Right lobe of liver (tissue), 6 donors: ENCODE results near the gene HLA-DRB5. TPM values are rescaled to one million over a fixed set of nuclear protein-coding genes. Genes with fewer than 3 reads are reported as not detected.
A peak's percentile ranks its signal among the peaks of the same experiment; 100 is the strongest.

Experiments used
- ATAC-seq, 4 donors: fragments of 200-7000 bp; cut with Tn5 transposase; one replicate each; pipeline ENCODE4 v1.9.1; 2020; ENCODE audit warnings: mild to moderate bottlenecking in 4 of 4, moderate library complexity in 4 of 4
- DNase-seq, 3 donors: peaks; one replicate each; pipeline ENCODE4 v3.0.0-alpha.2; 2020
- H3K27ac ChIP-seq, 3 donors: fragments of 200-600 bp; one replicate each; pipeline ENCODE4 v1.8.0; 2022
- H3K27me3 ChIP-seq, 2 donors: fragments of 200-600 bp; one replicate each; pipeline ENCODE4 v1.8.0; 2022
- H3K36me3 ChIP-seq, 4 donors: fragments of 200-600 bp; sonication (generic) in 1 of 4; one replicate each; pipeline versions ENCODE4 v1.5.1 to v1.8.0; 2017 to 2022; ENCODE audit warnings: control low read depth in 1 of 4
- H3K4me1 ChIP-seq, 4 donors: fragments of 200-600 bp; sonication (generic) in 1 of 4; one replicate each; pipeline versions ENCODE4 v1.5.1 to v1.8.0; 2017 to 2022; ENCODE audit warnings: control low read depth in 1 of 4
- H3K4me3 ChIP-seq, 3 donors: fragments of 200-600 bp; one replicate each; pipeline ENCODE4 v1.8.0; 2022
- H3K9me3 ChIP-seq, 4 donors: fragments of 200-600 bp; sonication (generic) in 1 of 4; one replicate each; pipeline versions ENCODE4 v1.5.1 to v1.8.0; 2017 to 2022; ENCODE audit warnings: control low read depth in 1 of 4
- CTCF ChIP-seq, 4 donors: fragments of 200-600 bp in 3 of 4; fragments of 450-650 bp in 1 of 4; IDR thresholded peaks; one replicate each; pipeline versions ENCODE4 v1.5.1 to v1.8.0; 2016 to 2022; ENCODE audit warnings: antibody characterized with exemption in 4 of 4, mild to moderate bottlenecking in 2 of 4
- POLR2A ChIP-seq: fragments of 450-650 bp; IDR thresholded peaks from one replicate; pipeline ENCODE4 v1.6.1; 2017; ENCODE audit warnings: antibody characterized with exemption, mild to moderate bottlenecking
- WGBS: methylation state at CpG from one replicate; pipeline ENCODE4 v1.1.6; 2018; ENCODE audit warnings: low coverage, low lambda C conversion rate; ENCODE audit not compliant: insufficient coverage; ENCODE audit errors: missing lambda C conversion rate; 5-methylcytosine and 5-hydroxymethylcytosine counted together
- intact Hi-C, 2 donors: fragments of 100-400 bp; cut with DNase I; formaldehyde crosslinking; loops; one replicate each; pipeline versions ENCODE4 v1.11.2 to v1.14.1; 2022
- total RNA-seq, 6 experiments: library from RNA; depleted of rRNA in 2 of 6; stranded (reverse); fragments of >200 nt in 2 of 6; fragmentation: NEBNext Ultra II Directional in 3 of 6; extraction: Animal tissue kit (Norgen Biotek cat#: 25700) in 3 of 6; gene quantifications; one replicate each; pipeline versions ENCODE4 v1.1.0 to v1.2.4, GENCODE V29; 2016 to 2023
- donor health status: DM: no; HTN: yes; CAD: no.
- donor health status: DM: no; HTN: no; CAD: no.
- donor health status: DM: no; HTN: no; CAD: no.
- donor health status: DM: no; HTN: yes; CAD: no.
- donor health status: DM: no; HTN: yes; CAD: no.

The HLA-DRB5 gene
- total RNA-seq, 6 experiments from 2014 or later = 0.86 to 42.5 (median 5.0) TPM

- DNase-seq (no peak), ATAC-seq (no peak)
- Histone ChIP-seq H3K4me3 (no peak overlapping the region), H3K9me3 (no peaks in the 10 kb centered on the region), H3K27ac (no peak overlapping the region), H3K36me3 (no peaks in the 10 kb centered on the region), H3K27me3 (no peaks in the 10 kb centered on the region), H3K4me1 (no peaks in the 10 kb centered on the region)
- WGBS = 0% methylated on average over 1 of the region's 1 CpG
- intact Hi-C loops = no loop called here
- TF ChIP-seq CTCF (IDR thresholded peaks at IDR 0.05) (no peak), POLR2A (no peak)
Measured at GRCh38 chr6:32491700-32492099, 38.4 kb downstream of the HLA-DRB5 start.

GRCh38 chr6:32488083-32488482 lies 42.0 kb downstream of the HLA-DRB5 start:
- no peak for ATAC-seq
- no peak for DNase-seq
- Histone ChIP-seq H3K27me3 (no peaks in the 10 kb centered on the region), H3K9me3 (no peaks in the 10 kb centered on the region), H3K27ac (no peak overlapping the region), H3K4me1 (no peaks in the 10 kb centered on the region), H3K36me3 (no peaks in the 10 kb centered on the region), H3K4me3 (no peak overlapping the region)
- WGBS = 19% methylated on average over 1 of the region's 1 CpG
- intact Hi-C loops = no loop called here
- TF ChIP-seq POLR2A (no peak), CTCF (IDR thresholded peaks at IDR 0.05) (no peak)

- Histone ChIP-seq H3K27me3 (no peaks in the 10 kb centered on the region), H3K4me3 (no peak overlapping the region), H3K36me3 (no peaks in the 10 kb centered on the region), H3K4me1 (no peaks in the 10 kb centered on the region), H3K9me3 (no peaks in the 10 kb centered on the region), H3K27ac (no peak overlapping the region)
- 67% methylated on average over 3 of the region's 4 CpGs for WGBS
- DNase-seq (peak in 1 of 3 donors; percentile 45), ATAC-seq (no peak)
- TF ChIP-seq CTCF (IDR thresholded peaks at IDR 0.05) = no peak
- no peak for TF ChIP-seq POLR2A
- intact Hi-C loops = no loop called here
Measured at GRCh38 chr6:32484614-32484998, 45.5 kb downstream of the HLA-DRB5 start.

- 66% methylated on average over 4 of the region's 26 CpGs for WGBS
- peak in 1 of 4 donors; percentile 42 for ATAC-seq
- H3K4me3 ChIP-seq = no peak overlapping the region
- no peak overlapping the region for H3K27ac ChIP-seq
- DNase-seq = no peak
- intact Hi-C loops = no loop called here
- no peak for TF ChIP-seq CTCF (IDR thresholded peaks at IDR 0.05)
- no peak for TF ChIP-seq POLR2A
- no peaks in the 10 kb centered on the region for H3K36me3 ChIP-seq
- no peaks in the 10 kb centered on the region for H3K9me3 ChIP-seq
- H3K4me1 ChIP-seq = no peaks in the 10 kb centered on the region
- H3K27me3 ChIP-seq = no peaks in the 10 kb centered on the region
Measured at GRCh38 chr6:32483968-32484613, 46.0 kb downstream of the HLA-DRB5 start.
